Activated T-cell treated with anti-CD3 and anti-CD28 coated beads, Interleukin-2, amount 50 U/mL, for 72 hours (primary cell): ENCODE results near the gene SCFD1. TPM values are rescaled to one million over a fixed set of nuclear protein-coding genes. Genes with fewer than 3 reads are reported as not detected.
A peak's percentile ranks its signal among the peaks of the same experiment; 100 is the strongest.
"Not testable (repeated sequence)": the region's sequence is repeated elsewhere in the genome, so short reads cannot be mapped to it uniquely, and the experiment has no call there.

Experiments used
- ATAC-seq, 2 donors: fragments of 150-1000 bp; cut with Tn5 transposase; replicated peaks in 1 of 2; 2 replicates each; pipeline ENCODE4 v1.10.0; 2021; ENCODE audit warnings: moderate library complexity in 2 of 2, mild to moderate bottlenecking in 1 of 2
- DNase-seq, 2 donors: peaks; one replicate each; pipeline ENCODE4 v3.0.0; 2021 to 2022; ENCODE audit warnings: mixed read lengths in 1 of 2
- H3K27ac Mint-ChIP-seq: one replicate; pipeline ENCODE4 v1.8.0; 2022; ENCODE audit warnings: mild to moderate bottlenecking, moderate library complexity, mixed read lengths
- H3K27me3 Mint-ChIP-seq: one replicate; pipeline ENCODE4 v1.8.0; 2022; ENCODE audit warnings: low read depth, mixed read lengths
- H3K36me3 Mint-ChIP-seq, 2 donors: one replicate each; pipeline ENCODE4 v1.8.0; 2022; ENCODE audit warnings: mixed read lengths in 2 of 2, mild to moderate bottlenecking in 1 of 2; ENCODE audit not compliant: insufficient read depth in 2 of 2
- H3K4me1 Mint-ChIP-seq: one replicate; pipeline ENCODE4 v1.8.0; 2022; ENCODE audit warnings: low read depth, mixed read lengths
- H3K4me3 Mint-ChIP-seq, 2 donors: one replicate each; pipeline ENCODE4 v1.8.0; 2022; ENCODE audit warnings: mild to moderate bottlenecking in 2 of 2, mixed read lengths in 2 of 2, moderate library complexity in 2 of 2
- H3K9me3 Mint-ChIP-seq, 2 donors: one replicate each; pipeline ENCODE4 v1.8.0; 2022; ENCODE audit warnings: mixed read lengths in 2 of 2
- total RNA-seq, 2 donors: library from RNA; stranded (reverse); gene quantifications; one replicate each; pipeline ENCODE4 v1.2.3, GENCODE V29; 2022

SCFD1 gene
- total RNA-seq, 2 donors from 2014 or later = 63.8 to 64.0 TPM

- no peak for DNase-seq
- no peaks in the 10 kb centered on the region for H3K9me3 Mint-ChIP-seq
- peaks cover 43% of the 10 kb centered on the region for H3K4me1 Mint-ChIP-seq
- peak overlapping the region; percentile 5 for H3K27ac Mint-ChIP-seq
- peak overlapping the region; percentile 5 to 50 for H3K4me3 Mint-ChIP-seq
- H3K36me3 Mint-ChIP-seq = peaks cover 3 to 7% of the 10 kb centered on the region in 2 donors
- no peaks in the 10 kb centered on the region for H3K27me3 Mint-ChIP-seq
- ATAC-seq = no peak
Measured at GRCh38 chr14:30624132-30624423, 2.0 kb downstream of the SCFD1 start.

DNA sequence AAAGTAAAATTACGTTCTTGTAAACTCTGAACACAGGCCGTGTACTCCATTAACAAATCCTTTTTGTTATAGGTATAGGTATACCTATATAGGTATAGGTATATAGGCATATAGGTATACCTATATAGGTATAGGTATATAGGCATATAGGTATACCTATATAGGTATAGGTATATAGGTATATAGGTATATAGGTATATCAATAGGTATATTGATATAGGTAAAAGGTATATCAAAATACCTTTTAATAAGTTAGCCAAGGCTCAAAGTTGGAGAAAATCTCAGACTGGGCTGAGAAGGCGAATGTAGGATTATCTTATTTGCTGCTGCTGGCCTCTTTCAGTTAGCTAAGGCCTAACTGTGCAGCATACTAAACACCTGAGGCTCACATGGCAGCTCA, 3.4 kb downstream of the SCFD1 start:
- Mint-ChIP-seq H3K36me3 (peaks cover 3 to 7% of the 10 kb centered on the region in 2 donors), H3K9me3 (no peaks in the 10 kb centered on the region), H3K27me3 (no peaks in the 10 kb centered on the region), H3K4me1 (peaks cover 36% of the 10 kb centered on the region), H3K27ac (no peak overlapping the region), H3K4me3 (no peak overlapping the region)
- no peak for ATAC-seq
- no peak for DNase-seq

DNA sequence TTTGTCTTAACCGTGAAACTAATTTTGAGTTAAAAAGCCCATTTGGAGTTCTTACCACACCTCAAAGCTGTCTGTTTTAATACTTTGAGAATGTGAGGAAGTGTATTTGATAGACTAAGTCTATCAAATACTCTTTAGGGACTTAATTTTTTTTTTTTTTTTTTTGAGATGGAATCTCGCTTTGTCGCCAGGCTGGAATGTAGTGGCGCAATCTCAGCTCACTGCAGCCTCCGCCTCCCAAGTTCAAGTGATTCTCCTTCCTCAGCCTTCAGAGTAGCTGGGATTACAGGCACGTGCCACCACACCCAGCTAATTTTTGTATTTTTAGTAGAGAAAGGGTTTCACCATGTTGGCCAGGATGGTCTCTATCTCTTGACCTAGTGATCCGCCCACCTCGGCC, 7.3 kb downstream of the SCFD1 start:
- not testable (repeated sequence) for H3K27me3 Mint-ChIP-seq, ATAC-seq, H3K27ac Mint-ChIP-seq, H3K9me3 Mint-ChIP-seq, H3K36me3 Mint-ChIP-seq, DNase-seq, H3K4me3 Mint-ChIP-seq
- H3K4me1 Mint-ChIP-seq = peaks cover 13% of the 10 kb centered on the region

- H3K36me3 Mint-ChIP-seq = peaks cover 2 to 3% of the 10 kb centered on the region in 2 donors
Measured at GRCh38 chr14:30630248-30630647, 8.1 kb downstream of the SCFD1 start.

GRCh38 chr14:30632730-30633129, 10.6 kb downstream of the SCFD1 start:
- Mint-ChIP-seq H3K27me3 (no peaks in the 10 kb centered on the region), H3K27ac (no peak overlapping the region), H3K4me3 (no peak overlapping the region), H3K9me3 (no peaks in the 10 kb centered on the region), H3K36me3 (peaks cover 2 to 6% of the 10 kb centered on the region in 2 donors), H3K4me1 (peaks cover 4% of the 10 kb centered on the region)
- ATAC-seq = no peak
- DNase-seq = no peak

More at GRCh38 chr14:30630248-30630647, 8.1 kb downstream of the SCFD1 start:
- H3K27me3 Mint-ChIP-seq = no peaks in the 10 kb centered on the region
- no peak overlapping the region for H3K4me3 Mint-ChIP-seq
- ATAC-seq = no peak
- no peaks in the 10 kb centered on the region for H3K9me3 Mint-ChIP-seq
- no peak for DNase-seq
- H3K4me1 Mint-ChIP-seq = peaks cover 8% of the 10 kb centered on the region
- no peak overlapping the region for H3K27ac Mint-ChIP-seq

- Mint-ChIP-seq H3K4me3 (no peak overlapping the region), H3K9me3 (no peaks in the 10 kb centered on the region), H3K4me1 (no peaks in the 10 kb centered on the region)
Measured at GRCh38 chr14:30638926-30639325, 16.8 kb downstream of the SCFD1 start.

DNA sequence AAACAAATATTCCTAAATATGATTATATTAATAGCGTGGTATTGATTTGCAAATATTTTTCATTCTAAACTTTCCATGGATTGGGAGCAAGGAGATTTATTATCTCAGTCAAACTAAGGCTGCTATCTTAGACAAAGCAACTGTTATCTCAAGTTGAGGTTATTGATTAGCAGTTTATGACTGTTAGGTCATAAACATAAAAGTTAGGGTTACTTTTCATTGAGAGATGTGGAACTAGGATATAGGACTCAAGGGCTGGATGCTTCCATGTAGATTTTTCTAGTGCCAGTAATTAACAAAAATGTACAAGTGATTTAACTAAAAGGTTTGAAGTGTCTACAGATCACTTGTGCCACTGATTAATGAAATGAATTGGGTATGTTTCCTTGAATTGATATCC, 19.1 kb downstream of the SCFD1 start:
- Mint-ChIP-seq H3K27ac (no peak overlapping the region), H3K27me3 (no peaks in the 10 kb centered on the region), H3K9me3 (peaks cover 0 to 3% of the 10 kb centered on the region in 2 donors), H3K4me3 (no peak overlapping the region), H3K36me3 (peaks cover 17 to 29% of the 10 kb centered on the region in 2 donors), H3K4me1 (no peaks in the 10 kb centered on the region)
- ATAC-seq (no peak), DNase-seq (no peak)

More at GRCh38 chr14:30638926-30639325, 16.8 kb downstream of the SCFD1 start:
- no peak for DNase-seq
- no peak overlapping the region for H3K27ac Mint-ChIP-seq
- H3K27me3 Mint-ChIP-seq = no peaks in the 10 kb centered on the region
- peaks cover 1 to 10% of the 10 kb centered on the region in 2 donors for H3K36me3 Mint-ChIP-seq
- no peak for ATAC-seq

DNA sequence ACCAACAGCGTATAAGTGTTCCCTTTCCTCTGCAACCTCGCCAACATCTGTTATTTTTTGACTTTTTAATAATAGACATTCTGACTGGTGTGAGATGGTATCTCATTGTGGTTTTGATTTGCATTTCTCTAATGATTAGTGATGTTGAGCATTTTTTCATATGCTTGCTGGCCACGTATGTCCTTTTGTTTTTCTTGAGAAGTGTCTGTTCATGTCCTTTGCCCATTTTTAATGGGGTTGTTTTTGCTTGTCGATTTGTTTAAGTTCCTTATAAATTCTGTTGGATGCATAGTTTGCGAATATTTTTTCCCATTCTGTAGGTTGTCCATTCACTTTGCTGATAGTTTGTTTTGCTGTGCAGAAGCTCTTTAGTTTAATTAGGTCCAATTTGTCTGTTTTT, 22.3 kb downstream of the SCFD1 start:
- peaks cover 17 to 25% of the 10 kb centered on the region in 2 donors for H3K36me3 Mint-ChIP-seq
- H3K27me3 Mint-ChIP-seq, H3K4me3 Mint-ChIP-seq, H3K4me1 Mint-ChIP-seq, H3K9me3 Mint-ChIP-seq, DNase-seq, ATAC-seq: not testable (repeated sequence)
- H3K27ac Mint-ChIP-seq = peak overlapping the region; percentile 7

- H3K27ac Mint-ChIP-seq = no peak overlapping the region
- ATAC-seq (no peak), DNase-seq (no peak)
- H3K36me3 Mint-ChIP-seq = peaks cover 19 to 24% of the 10 kb centered on the region in 2 donors
- H3K4me3 Mint-ChIP-seq = no peak overlapping the region
- no peaks in the 10 kb centered on the region for H3K4me1 Mint-ChIP-seq
- H3K27me3 Mint-ChIP-seq = no peaks in the 10 kb centered on the region
- peaks cover 0 to 3% of the 10 kb centered on the region in 2 donors for H3K9me3 Mint-ChIP-seq
Measured at GRCh38 chr14:30645600-30645999, 23.5 kb downstream of the SCFD1 start.

DNA sequence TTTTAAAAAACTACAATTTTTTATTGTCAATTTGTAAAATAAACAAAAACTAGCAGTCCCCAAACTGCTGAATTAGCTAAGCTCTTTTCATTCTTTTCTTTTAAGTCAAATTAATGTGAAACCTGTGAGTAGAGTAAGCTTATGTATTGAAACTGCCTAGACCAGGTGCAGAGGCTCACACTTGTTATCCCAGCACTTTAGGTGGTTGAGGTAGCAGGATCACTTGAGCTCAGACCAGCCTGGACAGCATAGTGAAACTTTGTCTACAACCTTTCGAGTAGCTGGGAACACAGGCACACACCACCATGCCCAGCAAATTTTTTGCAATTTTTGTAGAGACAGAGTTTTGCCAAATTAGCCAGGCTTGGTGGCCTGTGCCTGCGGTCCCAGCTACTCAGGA, 26.4 kb downstream of the SCFD1 start:
- no peak for ATAC-seq
- Mint-ChIP-seq H3K4me1 (no peaks in the 10 kb centered on the region), H3K9me3 (peaks cover 0 to 3% of the 10 kb centered on the region in 2 donors), H3K27ac (no peak overlapping the region), H3K27me3 (no peaks in the 10 kb centered on the region), H3K36me3 (peaks cover 19 to 28% of the 10 kb centered on the region in 2 donors), H3K4me3 (no peak overlapping the region)
- no peak for DNase-seq

GRCh38 chr14:30651937-30652336, 29.8 kb downstream of the SCFD1 start:
- no peaks in the 10 kb centered on the region for H3K4me1 Mint-ChIP-seq
- no peak for ATAC-seq
- DNase-seq = no peak
- no peaks in the 10 kb centered on the region for H3K9me3 Mint-ChIP-seq
- no peak overlapping the region for H3K27ac Mint-ChIP-seq
- H3K4me3 Mint-ChIP-seq = no peak overlapping the region
- H3K36me3 Mint-ChIP-seq = peaks cover 2 to 5% of the 10 kb centered on the region in 2 donors
- no peaks in the 10 kb centered on the region for H3K27me3 Mint-ChIP-seq

- DNase-seq (no peak), ATAC-seq (no peak)
- Mint-ChIP-seq H3K4me3 (no peak overlapping the region), H3K36me3 (peaks cover under 1 to 8% of the 10 kb centered on the region in 2 donors), H3K27me3 (no peaks in the 10 kb centered on the region), H3K4me1 (no peaks in the 10 kb centered on the region), H3K27ac (no peak overlapping the region), H3K9me3 (no peaks in the 10 kb centered on the region)
Measured at GRCh38 chr14:30655124-30655523, 33.0 kb downstream of the SCFD1 start.

- ATAC-seq (no peak), DNase-seq (no peak)
- H3K4me3 Mint-ChIP-seq = no peak overlapping the region
- H3K9me3 Mint-ChIP-seq = no peaks in the 10 kb centered on the region
- H3K4me1 Mint-ChIP-seq = no peaks in the 10 kb centered on the region
- H3K36me3 Mint-ChIP-seq = peaks cover 0 to 9% of the 10 kb centered on the region in 2 donors
- no peaks in the 10 kb centered on the region for H3K27me3 Mint-ChIP-seq
- H3K27ac Mint-ChIP-seq = no peak overlapping the region
Measured at GRCh38 chr14:30655658-30656057, 33.5 kb downstream of the SCFD1 start.

DNA sequence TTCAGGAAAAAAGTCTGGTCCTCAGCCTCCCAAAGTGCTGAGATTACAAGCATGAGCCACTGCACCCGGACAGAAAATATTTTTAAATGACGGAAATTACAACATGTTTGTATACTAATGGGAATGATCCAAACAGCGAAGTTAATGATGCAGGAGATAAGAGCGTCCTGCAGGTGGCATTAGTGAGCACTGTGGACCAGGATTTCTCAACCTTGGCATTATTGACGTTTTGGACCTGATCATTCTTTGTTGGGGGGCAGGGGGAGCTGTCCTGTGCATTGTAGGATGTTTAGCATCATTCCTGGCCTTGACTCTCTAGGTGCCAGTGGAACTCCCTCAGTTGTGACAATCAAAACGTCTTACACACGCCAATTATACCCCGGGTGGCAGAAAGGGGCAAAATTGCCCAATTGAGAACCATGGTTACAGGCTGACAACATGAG, 34.1 kb downstream of the SCFD1 start:
- Mint-ChIP-seq H3K4me1 (no peaks in the 10 kb centered on the region), H3K4me3 (no peak overlapping the region), H3K27me3 (no peaks in the 10 kb centered on the region), H3K27ac (no peak overlapping the region), H3K36me3 (peaks cover 0 to 9% of the 10 kb centered on the region in 2 donors), H3K9me3 (no peaks in the 10 kb centered on the region)
- DNase-seq (peak; percentile 13 to 15), ATAC-seq (peak in 1 of 2 donors; percentile 25)
